H9 (cell line): ENCODE measurements around the gene WNT7B. TPM values are rescaled to one million over a fixed set of nuclear protein-coding genes. Genes with fewer than 3 reads are reported as not detected.

Experiments
- DNase-seq: peaks from one replicate; pipeline ENCODE4 v3.0.0-alpha.2; 2017
- H2AFZ ChIP-seq: one replicate; pipeline ENCODE4 v1.6.1; 2013; ENCODE audit warnings: mild to moderate bottlenecking, low read length, control low read depth, moderate library complexity
- H2AK5ac ChIP-seq: 2 replicates; pipeline ENCODE4 v1.6.1; 2013; ENCODE audit warnings: low read length, control low read depth, mixed read lengths; ENCODE audit not compliant: insufficient read length
- H2BK120ac ChIP-seq: one replicate; pipeline ENCODE4 v1.6.1; 2013; ENCODE audit warnings: low read depth, mild to moderate bottlenecking, low read length, control low read depth, inconsistent platforms; ENCODE audit not compliant: poor library complexity, severe bottlenecking
- H2BK12ac ChIP-seq: 2 replicates; pipeline ENCODE4 v1.6.1; 2013; ENCODE audit warnings: low read length, control low read depth, mixed read lengths, low read depth; ENCODE audit not compliant: insufficient read length
- H2BK15ac ChIP-seq: 2 replicates; pipeline ENCODE4 v1.6.1; 2013; ENCODE audit warnings: low read depth, low read length, control low read depth
- H2BK20ac ChIP-seq: one replicate; pipeline ENCODE4 v1.6.1; 2013; ENCODE audit warnings: low read depth, mild to moderate bottlenecking, low read length, control low read depth, inconsistent platforms; ENCODE audit not compliant: poor library complexity, severe bottlenecking
- H2BK5ac ChIP-seq: 2 replicates; pipeline ENCODE4 v1.6.1; 2013; ENCODE audit warnings: low read length, control low read depth, mixed read lengths; ENCODE audit not compliant: insufficient read length
- H3K14ac ChIP-seq: 2 replicates; pipeline ENCODE4 v1.6.1; 2013; ENCODE audit warnings: low read length, control low read depth; ENCODE audit not compliant: insufficient read depth
- H3K18ac ChIP-seq: 2 replicates; pipeline ENCODE4 v1.6.1; 2013; ENCODE audit warnings: low read depth, mild to moderate bottlenecking, mixed read lengths, low read length, control low read depth; ENCODE audit not compliant: insufficient read length
- H3K23ac ChIP-seq: 2 replicates; pipeline ENCODE4 v1.6.1; 2013; ENCODE audit warnings: low read length, control low read depth, mixed read lengths, low read depth; ENCODE audit not compliant: insufficient read length
- H3K23me2 ChIP-seq: 2 replicates; pipeline ENCODE4 v1.6.1; 2013; ENCODE audit warnings: low read depth, mild to moderate bottlenecking, mixed read lengths, low read length, control low read depth; ENCODE audit not compliant: insufficient read length, poor library complexity, severe bottlenecking
- H3K27ac ChIP-seq: 2 replicates; pipeline ENCODE4 v1.5.1; 2013; ENCODE audit warnings: low read length, control low read depth, mixed read lengths, low read depth; ENCODE audit not compliant: insufficient read length
- H3K27me3 ChIP-seq: 2 replicates; pipeline ENCODE4 v1.6.1; 2013; ENCODE audit warnings: low read length, control low read depth, inconsistent platforms; ENCODE audit not compliant: insufficient read depth
- H3K4ac ChIP-seq: 2 replicates; pipeline ENCODE4 v1.6.1; 2013; ENCODE audit warnings: low read depth, mild to moderate bottlenecking, control low read depth, inconsistent platforms, low read length, moderate library complexity
- H3K4me1 ChIP-seq: 2 replicates; pipeline ENCODE4 v1.6.1; 2013; ENCODE audit warnings: low read length, control low read depth, inconsistent platforms; ENCODE audit not compliant: insufficient read depth
- H3K4me2 ChIP-seq: 2 replicates; pipeline ENCODE4 v1.6.1; 2013; ENCODE audit warnings: low read length, control low read depth, mixed read lengths; ENCODE audit not compliant: insufficient read length, insufficient read depth
- H3K56ac ChIP-seq: 2 replicates; pipeline ENCODE4 v1.6.1; 2013; ENCODE audit warnings: low read depth, mild to moderate bottlenecking, mixed read lengths, low read length, control low read depth; ENCODE audit not compliant: insufficient read length
- H3K79me1 ChIP-seq: 2 replicates; pipeline ENCODE4 v1.6.1; 2013; ENCODE audit warnings: low read depth, mild to moderate bottlenecking, moderate library complexity, low read length, control low read depth, inconsistent platforms; ENCODE audit not compliant: insufficient read depth, poor library complexity, severe bottlenecking
- H3K79me2 ChIP-seq: 2 replicates; pipeline ENCODE4 v1.6.1; 2013; ENCODE audit warnings: low read length, control low read depth, inconsistent platforms; ENCODE audit not compliant: insufficient read depth
- H3K9ac ChIP-seq: 2 replicates; pipeline ENCODE4 v1.6.1; 2013; ENCODE audit warnings: low read length, control low read depth, mixed read lengths; ENCODE audit not compliant: insufficient read length; ENCODE audit errors: extremely low read depth
- H3K9me3 ChIP-seq: one replicate; pipeline ENCODE4 v1.6.1; 2013; ENCODE audit warnings: low read depth, low read length, inconsistent platforms; ENCODE audit not compliant: control insufficient read depth
- H3T11ph ChIP-seq: one replicate; pipeline ENCODE4 v1.6.1; 2013; ENCODE audit warnings: mild to moderate bottlenecking, low read length, control low read depth, inconsistent platforms
- H4K20me1 ChIP-seq: one replicate; pipeline ENCODE4 v1.6.1; 2013; ENCODE audit not compliant: control insufficient read depth, insufficient read length, insufficient read depth
- H4K5ac ChIP-seq: 2 replicates; pipeline ENCODE4 v1.6.1; 2013; ENCODE audit warnings: low read depth, mild to moderate bottlenecking, mixed read lengths, low read length, control low read depth; ENCODE audit not compliant: insufficient read length
- H4K8ac ChIP-seq: replicated peaks from 2 replicates; pipeline ENCODE4 v1.6.1; 2013; ENCODE audit warnings: low read length, control low read depth, mixed read lengths, low read depth; ENCODE audit not compliant: insufficient read length
- H4K91ac ChIP-seq: 2 replicates; pipeline ENCODE4 v1.6.1; 2013; ENCODE audit warnings: low read depth, mild to moderate bottlenecking, moderate library complexity, mixed read lengths, low read length, control low read depth; ENCODE audit not compliant: insufficient read length
- H3K27ac Mint-ChIP-seq, 3 experiments: 2 replicates in 2 of 3; 3 replicates in 1 of 3; pipeline ENCODE4 v1.8.0; 2020 to 2021; ENCODE audit warnings: mixed read lengths in 3 of 3, mild to moderate bottlenecking in 1 of 3, moderate library complexity in 1 of 3
- H3K27me3 Mint-ChIP-seq: 2 replicates; pipeline ENCODE4 v1.8.0; 2021; ENCODE audit warnings: low read depth, mild to moderate bottlenecking, moderate library complexity, mixed read lengths
- H3K36me3 Mint-ChIP-seq, 3 experiments: 2 replicates in 2 of 3; 3 replicates in 1 of 3; pipeline ENCODE4 v1.8.0; 2020 to 2021; ENCODE audit warnings: low read depth in 3 of 3, mixed read lengths in 3 of 3; ENCODE audit not compliant: insufficient read depth in 1 of 3
- H3K4me1 Mint-ChIP-seq, 2 experiments: 2 replicates each; pipeline ENCODE4 v1.8.0; 2020; ENCODE audit warnings: mixed read lengths in 2 of 2
- H3K4me3 Mint-ChIP-seq, 2 experiments: 2 replicates in 1 of 2; 3 replicates in 1 of 2; pipeline ENCODE4 v1.8.0; 2020 to 2021; ENCODE audit warnings: mild to moderate bottlenecking in 2 of 2, mixed read lengths in 2 of 2, moderate library complexity in 1 of 2
- H3K9me3 Mint-ChIP-seq, 2 experiments: 2 replicates in 1 of 2; 3 replicates in 1 of 2; pipeline ENCODE4 v1.8.0; 2020; ENCODE audit warnings: mild to moderate bottlenecking in 2 of 2, mixed read lengths in 2 of 2, moderate library complexity in 1 of 2
- CTCF ChIP-seq: fragments of 200-600 bp; sonication (generic); conservative IDR thresholded peaks from 3 replicates; pipeline ENCODE4 v1.8.0; 2021; ENCODE audit warnings: antibody characterized with exemption, mild to moderate bottlenecking
- WGBS: extraction: QIAGEN DNeasy Blood & Tissue Kit; methylation state at CpG from one replicate; pipeline ENCODE4 v1.1.7; 2013; ENCODE audit warnings: missing lambda C conversion rate, low lambda C conversion rate, mixed read lengths; ENCODE audit not compliant: insufficient read length; ENCODE audit errors: extremely low coverage; 5-methylcytosine and 5-hydroxymethylcytosine counted together
- total RNA-seq: library from RNA; stranded (reverse); gene quantifications from 2 replicates; pipeline ENCODE4 v1.2.1, GENCODE V29; 2021

WNT7B gene
- total RNA-seq, 1 experiment from 2014 or later, result 0.09 TPM

GRCh38 chr22:45911601-45912271, 65.2 kb downstream of the WNT7B start:
- no peak overlapping the region for H3T11ph ChIP-seq
- no peak overlapping the region for H2BK12ac ChIP-seq
- no peak overlapping the region for H3K23ac ChIP-seq
- no peaks in the 10 kb centered on the region for H3K23me2 ChIP-seq
- H3K79me1 ChIP-seq, result no peaks in the 10 kb centered on the region
- TF ChIP-seq CTCF, result no peak
- H2BK5ac ChIP-seq, result no peak overlapping the region
- H3K4ac ChIP-seq, result no peak overlapping the region
- H3K36me3 Mint-ChIP-seq, result no peaks in the 10 kb centered on the region; a peak in 1 of 7 replicates
- H2AFZ ChIP-seq, result no peak overlapping the region
- no peak overlapping the region for H2BK20ac ChIP-seq
- peaks cover 3 to 11% of the 10 kb centered on the region in 2 experiments; a peak in 2 of 4 replicates for H3K4me1 Mint-ChIP-seq
- peaks cover 17% of the 10 kb centered on the region for H3K27me3 Mint-ChIP-seq
- no peak for DNase-seq
- H4K5ac ChIP-seq, result no peak overlapping the region
- no peak overlapping the region for H2BK120ac ChIP-seq
- no peaks in the 10 kb centered on the region for H3K9me3 ChIP-seq
- H4K91ac ChIP-seq, result no peak overlapping the region
- H3K4me3 Mint-ChIP-seq, result no peak overlapping the region
- H3K56ac ChIP-seq, result no peak overlapping the region
- H2BK15ac ChIP-seq, result no peak overlapping the region
- H3K27ac Mint-ChIP-seq, result no peak overlapping the region; a peak in 1 of 7 replicates
- H3K4me2 ChIP-seq, result no peak overlapping the region
- no peaks in the 10 kb centered on the region for H3K4me1 ChIP-seq
- no peak overlapping the region; the same call in 1 of the 2 replicates for H3K14ac ChIP-seq
- peaks cover 0 to 7% of the 10 kb centered on the region in 2 experiments; a peak in 3 of 5 replicates for H3K9me3 Mint-ChIP-seq
- no peak overlapping the region for H3K9ac ChIP-seq
- H3K18ac ChIP-seq, result no peak overlapping the region
- H3K27me3 ChIP-seq, result no peaks in the 10 kb centered on the region
- no peak overlapping the region for H4K8ac ChIP-seq
- H3K27ac ChIP-seq, result no peak overlapping the region
- H3K79me2 ChIP-seq, result no peaks in the 10 kb centered on the region
- no peaks in the 10 kb centered on the region for H4K20me1 ChIP-seq
- no peak overlapping the region for H2AK5ac ChIP-seq
- no CpG with 5 or more reads among the region's 27 CpGs for WGBS
